Body of pancreas (tissue), 4 donors: ENCODE results near the gene CABP1.

Source experiments
- CTCF ChIP-seq, 7 experiments: fragments of 450-650 bp in 4 of 7; fragments of 200-600 bp in 3 of 7; sonication (generic) in 3 of 7; IDR thresholded peaks; one replicate each; pipeline ENCODE4 v1.5.1; 2016 to 2019; ENCODE audit warnings: antibody characterized with exemption in 7 of 7
- POLR2A ChIP-seq, 3 donors: fragments of 450-650 bp; IDR thresholded peaks; one replicate each; pipeline ENCODE4 v1.6.1; 2016; ENCODE audit warnings: antibody characterized with exemption in 3 of 3, mild to moderate bottlenecking in 2 of 3

DNA sequence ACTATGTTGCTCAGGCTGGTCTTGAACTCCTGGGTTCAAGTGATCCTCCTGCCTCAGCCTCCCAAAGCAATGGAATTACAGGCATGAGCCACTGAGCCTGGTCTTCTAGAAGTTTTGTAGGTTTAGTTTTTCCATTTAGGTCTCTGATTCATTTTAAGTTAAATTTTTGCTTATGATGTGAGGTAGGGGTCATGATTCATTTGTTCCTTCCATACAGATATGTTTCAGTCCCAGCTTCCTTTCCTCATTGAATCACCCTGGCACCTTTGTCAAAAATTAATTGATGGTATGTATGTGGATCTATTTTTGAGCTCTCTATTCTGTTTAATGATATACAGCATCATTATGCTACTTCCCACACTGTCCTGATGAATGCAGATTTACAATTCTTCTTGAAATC lies 25.6 kb upstream of the CABP1 start:
- no peak for TF ChIP-seq CTCF (IDR thresholded peaks at IDR 0.05)
- TF ChIP-seq POLR2A (IDR thresholded peaks at IDR 0.05), result no peak
